Testis (tissue), 2 donors: Measurements from ENCODE around the gene RPS18.

Experiments used
- POLR2A ChIP-seq: fragments of 450-650 bp; IDR thresholded peaks from one replicate; pipeline ENCODE4 v1.6.1; 2017; ENCODE audit warnings: antibody characterized with exemption, mild to moderate bottlenecking, moderate library complexity
- TF ChIP-seq, protein P1 (sequence below), 3 experiments: fragments of 450-650 bp in 2 of 3; fragments of 200-600 bp in 1 of 3; sonication (generic) in 1 of 3; IDR thresholded peaks; one replicate each; pipeline ENCODE4 v1.5.1; 2016 to 2019; ENCODE audit warnings: antibody characterized with exemption in 3 of 3, mild to moderate bottlenecking in 2 of 3, moderate library complexity in 1 of 3

DNA sequence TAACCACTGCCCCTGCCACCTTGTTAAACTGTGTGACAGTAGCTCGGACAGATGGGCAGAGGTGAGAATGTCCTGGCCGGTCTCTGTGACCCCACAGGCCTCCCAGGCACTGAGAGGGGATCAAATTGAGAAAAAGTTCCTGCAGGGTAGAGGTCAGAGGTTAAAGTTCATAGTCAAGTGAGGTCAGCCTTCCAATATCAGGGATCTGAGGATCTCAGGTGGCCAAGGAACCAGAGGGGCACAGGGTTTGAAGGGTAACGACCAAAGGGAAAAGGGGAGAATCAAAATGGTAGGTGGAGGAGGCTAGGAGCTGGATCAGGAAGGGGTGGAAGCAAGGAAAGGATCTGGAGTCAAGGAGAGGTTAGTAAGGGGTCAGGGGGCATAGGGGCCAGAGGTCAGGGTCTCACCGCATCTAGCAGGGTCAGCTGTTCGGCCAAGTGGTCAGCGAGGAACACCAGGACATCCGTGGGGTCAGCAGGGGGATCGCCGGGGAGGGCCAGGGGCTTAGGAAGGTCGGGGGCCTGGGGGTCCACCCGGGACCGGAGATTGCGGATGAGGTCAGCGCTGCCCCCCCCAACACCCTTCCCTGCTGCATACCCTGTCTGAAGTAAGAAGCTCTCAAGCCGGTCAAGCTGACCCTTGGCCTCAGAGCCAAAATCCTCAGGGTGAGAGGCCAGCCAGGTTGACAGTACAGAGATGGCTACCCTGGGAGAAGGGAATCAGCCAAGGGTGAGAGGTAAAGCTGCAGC is 23.9 kb downstream of the RPS18 start:
- no peak for TF ChIP-seq POLR2A
- TF ChIP-seq, protein P1, sequence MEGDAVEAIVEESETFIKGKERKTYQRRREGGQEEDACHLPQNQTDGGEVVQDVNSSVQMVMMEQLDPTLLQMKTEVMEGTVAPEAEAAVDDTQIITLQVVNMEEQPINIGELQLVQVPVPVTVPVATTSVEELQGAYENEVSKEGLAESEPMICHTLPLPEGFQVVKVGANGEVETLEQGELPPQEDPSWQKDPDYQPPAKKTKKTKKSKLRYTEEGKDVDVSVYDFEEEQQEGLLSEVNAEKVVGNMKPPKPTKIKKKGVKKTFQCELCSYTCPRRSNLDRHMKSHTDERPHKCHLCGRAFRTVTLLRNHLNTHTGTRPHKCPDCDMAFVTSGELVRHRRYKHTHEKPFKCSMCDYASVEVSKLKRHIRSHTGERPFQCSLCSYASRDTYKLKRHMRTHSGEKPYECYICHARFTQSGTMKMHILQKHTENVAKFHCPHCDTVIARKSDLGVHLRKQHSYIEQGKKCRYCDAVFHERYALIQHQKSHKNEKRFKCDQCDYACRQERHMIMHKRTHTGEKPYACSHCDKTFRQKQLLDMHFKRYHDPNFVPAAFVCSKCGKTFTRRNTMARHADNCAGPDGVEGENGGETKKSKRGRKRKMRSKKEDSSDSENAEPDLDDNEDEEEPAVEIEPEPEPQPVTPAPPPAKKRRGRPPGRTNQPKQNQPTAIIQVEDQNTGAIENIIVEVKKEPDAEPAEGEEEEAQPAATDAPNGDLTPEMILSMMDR (IDR thresholded peaks at IDR 0.05), result no peak
